Neural cell (in vitro differentiated cells): ENCODE results near the gene CBX6. TPM values are rescaled to one million over a fixed set of nuclear protein-coding genes. Genes with fewer than 3 reads are reported as not detected.

Source experiments
- H2AFZ ChIP-seq: fragments of 200-600, 300-800 bp; sonication (generic), shearing (Covaris generic); 2 replicates; pipeline ENCODE4 v1.6.0; 2014; ENCODE audit warnings: low read depth, mild to moderate bottlenecking, antibody characterized with exemption, low read length, moderate library complexity
- H3F3A ChIP-seq: fragments of 200-600 bp; shearing (Covaris generic); 2 replicates; pipeline ENCODE4 v1.6.1; 2016; ENCODE audit warnings: mild to moderate bottlenecking, moderate library complexity, mixed read lengths, antibody characterized with exemption, low read length; ENCODE audit not compliant: insufficient read depth, poor library complexity, severe bottlenecking
- H3K27ac ChIP-seq: fragments of 200-600, 300-800 bp; sonication (generic), shearing (Covaris generic); 2 replicates; pipeline ENCODE4 v1.5.1; 2014; ENCODE audit warnings: mild to moderate bottlenecking, low read length, moderate library complexity
- H3K27me3 ChIP-seq: fragments of 300-800, 200-600 bp; sonication (generic), shearing (Covaris generic); 2 replicates; pipeline ENCODE4 v1.6.0; 2014; ENCODE audit warnings: mild to moderate bottlenecking, low read depth, low read length, moderate library complexity; ENCODE audit not compliant: insufficient read depth
- H3K36me3 ChIP-seq: fragments of 300-800, 200-600 bp; sonication (generic), shearing (Covaris generic); 2 replicates; pipeline ENCODE4 v1.5.1; 2014; ENCODE audit warnings: mild to moderate bottlenecking, antibody characterized with exemption, low read length, moderate library complexity; ENCODE audit not compliant: insufficient read depth
- H3K4me2 ChIP-seq: fragments of 300-800, 200-600 bp; sonication (generic), shearing (Covaris generic); 2 replicates; pipeline ENCODE4 v1.6.0; 2014; ENCODE audit warnings: mild to moderate bottlenecking, low read length
- H3K4me3 ChIP-seq: fragments of 300-800, 200-600 bp; sonication (generic), shearing (Covaris generic); 2 replicates; pipeline ENCODE4 v1.5.1; 2014; ENCODE audit warnings: mild to moderate bottlenecking, low read length, moderate library complexity
- H3K79me2 ChIP-seq: fragments of 200-600 bp; shearing (Covaris generic); replicated peaks from 2 replicates; pipeline ENCODE4 v1.6.0; 2014; ENCODE audit warnings: mild to moderate bottlenecking, low read length, moderate library complexity; ENCODE audit not compliant: insufficient read depth
- H3K9ac ChIP-seq: fragments of 300-800, 200-600 bp; sonication (generic), shearing (Covaris generic); 2 replicates; pipeline ENCODE4 v1.6.1; 2016; ENCODE audit warnings: mild to moderate bottlenecking, low read length, mixed read lengths
- H3K9me2 ChIP-seq: fragments of 200-600 bp; shearing (Covaris generic); 2 replicates; pipeline ENCODE4 v1.6.1; 2016; ENCODE audit warnings: mild to moderate bottlenecking, low read length, mixed read lengths; ENCODE audit not compliant: insufficient read depth
- H3K9me3 ChIP-seq: fragments of 200-600, 300-800 bp; sonication (generic), shearing (Covaris generic); 2 replicates; pipeline ENCODE4 v1.6.1; 2016; ENCODE audit warnings: mild to moderate bottlenecking, mixed run types, low read length, moderate library complexity, mixed read lengths
- H4K20me1 ChIP-seq: fragments of 200-600 bp; shearing (Covaris generic); 2 replicates; pipeline ENCODE4 v1.6.1; 2016; ENCODE audit warnings: mild to moderate bottlenecking, mixed run types; ENCODE audit not compliant: insufficient read depth
- EP300 ChIP-seq: fragments of 450-650 bp; conservative IDR thresholded peaks from 2 replicates; pipeline ENCODE4 v1.6.1; 2014; ENCODE audit warnings: antibody characterized with exemption, mild to moderate bottlenecking, moderate library complexity; ENCODE audit not compliant: poor library complexity, severe bottlenecking
- EZH2 ChIP-seq: fragments of 200-600, 300-800 bp; shearing (Covaris generic), sonication (generic); IDR thresholded peaks from 2 replicates; pipeline ENCODE4 v1.6.1; 2014; ENCODE audit warnings: antibody characterized with exemption, low read length, borderline replicate concordance, mild to moderate bottlenecking; ENCODE audit not compliant: insufficient read depth, poor library complexity, severe bottlenecking
- MXI1 ChIP-seq: fragments of 450-650 bp; conservative IDR thresholded peaks from 2 replicates; pipeline ENCODE4 v1.6.1; 2014; ENCODE audit warnings: antibody characterized with exemption, mild to moderate bottlenecking; ENCODE audit not compliant: poor library complexity, severe bottlenecking
- POLR2AphosphoS5 ChIP-seq: IDR thresholded peaks from 2 replicates; pipeline ENCODE4 v1.6.1; 2012
- RAD21 ChIP-seq: fragments of 450-650 bp; conservative IDR thresholded peaks from 2 replicates; pipeline ENCODE4 v1.6.1; 2014; ENCODE audit warnings: antibody characterized with exemption, mild to moderate bottlenecking, moderate library complexity
- SMC3 ChIP-seq: fragments of 450-650 bp; conservative IDR thresholded peaks from 2 replicates; pipeline ENCODE4 v1.6.1; 2014; ENCODE audit warnings: antibody characterized with exemption, mild to moderate bottlenecking, moderate library complexity; ENCODE audit not compliant: poor library complexity
- TAF1 ChIP-seq: IDR thresholded peaks from 2 replicates; pipeline ENCODE4 v1.6.1; 2012; ENCODE audit warnings: low read depth
- polyA plus RNA-seq: library from polyadenylated mRNA; depleted of rRNA; stranded (reverse); fragments of >200 nt; gene quantifications from 2 replicates; pipeline ENCODE4 v1.2.3, GENCODE V29; 2014
- TF ChIP-seq, protein P1 (sequence below): fragments of 450-650 bp; IDR thresholded peaks from 2 replicates; pipeline ENCODE4 v1.5.1; 2014; ENCODE audit warnings: antibody characterized with exemption, mild to moderate bottlenecking, moderate library complexity; ENCODE audit not compliant: poor library complexity, severe bottlenecking
- TF ChIP-seq, protein P2 (sequence below): IDR thresholded peaks from 2 replicates; pipeline ENCODE4 v1.6.1; 2012; ENCODE audit warnings: borderline replicate concordance

CBX6 gene
- polyA plus RNA-seq, 1 donor from 2014 or later: 13.0 TPM

DNA sequence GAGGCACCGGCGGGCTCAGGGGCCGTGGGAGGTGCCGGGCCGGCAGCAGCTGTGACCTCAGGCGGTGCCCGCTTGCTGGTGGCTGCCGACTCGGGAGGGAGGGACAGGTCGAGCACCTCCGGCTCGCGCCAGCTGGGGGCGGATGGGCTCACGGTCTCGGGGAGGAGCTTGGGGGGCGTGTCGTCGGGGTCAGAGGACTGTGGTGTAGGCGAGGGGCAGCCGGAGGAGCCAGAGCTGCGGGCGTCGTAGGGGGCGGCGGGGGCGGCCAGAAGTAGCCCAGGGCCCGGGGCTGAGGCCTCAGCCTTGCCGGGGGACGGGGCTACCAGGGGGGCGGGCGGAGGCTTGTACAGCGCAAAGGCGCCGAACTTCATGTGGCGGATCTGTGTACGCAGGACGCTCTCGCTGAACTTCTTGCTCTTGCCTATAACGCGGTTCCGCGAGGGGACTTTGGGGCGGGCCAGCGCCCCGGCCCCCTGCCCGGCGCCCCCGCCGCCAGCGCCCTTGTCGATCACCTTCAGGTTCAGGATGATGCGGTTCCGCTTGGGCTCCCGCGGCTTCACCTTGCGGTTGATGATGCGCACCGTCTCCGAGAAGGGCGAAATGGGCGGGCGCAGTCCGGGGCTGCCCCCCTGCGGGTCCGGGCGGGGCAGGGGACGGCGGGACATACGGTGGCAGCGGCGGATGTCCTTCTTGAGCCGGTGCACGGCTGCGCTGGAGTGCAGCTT is 5.5 kb downstream of the CBX6 start:
- no peaks in the 10 kb centered on the region for H3K9me3 ChIP-seq
- no peaks in the 10 kb centered on the region for H3K36me3 ChIP-seq
- peaks cover 20% of the 10 kb centered on the region for H4K20me1 ChIP-seq
- H2AFZ ChIP-seq: no peak overlapping the region
- H3F3A ChIP-seq: no peaks in the 10 kb centered on the region
- H3K4me3 ChIP-seq: no peak overlapping the region
- TF ChIP-seq, protein P1, sequence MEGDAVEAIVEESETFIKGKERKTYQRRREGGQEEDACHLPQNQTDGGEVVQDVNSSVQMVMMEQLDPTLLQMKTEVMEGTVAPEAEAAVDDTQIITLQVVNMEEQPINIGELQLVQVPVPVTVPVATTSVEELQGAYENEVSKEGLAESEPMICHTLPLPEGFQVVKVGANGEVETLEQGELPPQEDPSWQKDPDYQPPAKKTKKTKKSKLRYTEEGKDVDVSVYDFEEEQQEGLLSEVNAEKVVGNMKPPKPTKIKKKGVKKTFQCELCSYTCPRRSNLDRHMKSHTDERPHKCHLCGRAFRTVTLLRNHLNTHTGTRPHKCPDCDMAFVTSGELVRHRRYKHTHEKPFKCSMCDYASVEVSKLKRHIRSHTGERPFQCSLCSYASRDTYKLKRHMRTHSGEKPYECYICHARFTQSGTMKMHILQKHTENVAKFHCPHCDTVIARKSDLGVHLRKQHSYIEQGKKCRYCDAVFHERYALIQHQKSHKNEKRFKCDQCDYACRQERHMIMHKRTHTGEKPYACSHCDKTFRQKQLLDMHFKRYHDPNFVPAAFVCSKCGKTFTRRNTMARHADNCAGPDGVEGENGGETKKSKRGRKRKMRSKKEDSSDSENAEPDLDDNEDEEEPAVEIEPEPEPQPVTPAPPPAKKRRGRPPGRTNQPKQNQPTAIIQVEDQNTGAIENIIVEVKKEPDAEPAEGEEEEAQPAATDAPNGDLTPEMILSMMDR: no peak
- TF ChIP-seq TAF1: no peak
- TF ChIP-seq MXI1: no peak
- TF ChIP-seq RAD21: no peak
- TF ChIP-seq, protein P2, sequence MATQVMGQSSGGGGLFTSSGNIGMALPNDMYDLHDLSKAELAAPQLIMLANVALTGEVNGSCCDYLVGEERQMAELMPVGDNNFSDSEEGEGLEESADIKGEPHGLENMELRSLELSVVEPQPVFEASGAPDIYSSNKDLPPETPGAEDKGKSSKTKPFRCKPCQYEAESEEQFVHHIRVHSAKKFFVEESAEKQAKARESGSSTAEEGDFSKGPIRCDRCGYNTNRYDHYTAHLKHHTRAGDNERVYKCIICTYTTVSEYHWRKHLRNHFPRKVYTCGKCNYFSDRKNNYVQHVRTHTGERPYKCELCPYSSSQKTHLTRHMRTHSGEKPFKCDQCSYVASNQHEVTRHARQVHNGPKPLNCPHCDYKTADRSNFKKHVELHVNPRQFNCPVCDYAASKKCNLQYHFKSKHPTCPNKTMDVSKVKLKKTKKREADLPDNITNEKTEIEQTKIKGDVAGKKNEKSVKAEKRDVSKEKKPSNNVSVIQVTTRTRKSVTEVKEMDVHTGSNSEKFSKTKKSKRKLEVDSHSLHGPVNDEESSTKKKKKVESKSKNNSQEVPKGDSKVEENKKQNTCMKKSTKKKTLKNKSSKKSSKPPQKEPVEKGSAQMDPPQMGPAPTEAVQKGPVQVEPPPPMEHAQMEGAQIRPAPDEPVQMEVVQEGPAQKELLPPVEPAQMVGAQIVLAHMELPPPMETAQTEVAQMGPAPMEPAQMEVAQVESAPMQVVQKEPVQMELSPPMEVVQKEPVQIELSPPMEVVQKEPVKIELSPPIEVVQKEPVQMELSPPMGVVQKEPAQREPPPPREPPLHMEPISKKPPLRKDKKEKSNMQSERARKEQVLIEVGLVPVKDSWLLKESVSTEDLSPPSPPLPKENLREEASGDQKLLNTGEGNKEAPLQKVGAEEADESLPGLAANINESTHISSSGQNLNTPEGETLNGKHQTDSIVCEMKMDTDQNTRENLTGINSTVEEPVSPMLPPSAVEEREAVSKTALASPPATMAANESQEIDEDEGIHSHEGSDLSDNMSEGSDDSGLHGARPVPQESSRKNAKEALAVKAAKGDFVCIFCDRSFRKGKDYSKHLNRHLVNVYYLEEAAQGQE: no peak
- no peak for TF ChIP-seq EZH2
- TF ChIP-seq EP300: no peak
- no peak for TF ChIP-seq SMC3
- no peak for TF ChIP-seq POLR2AphosphoS5
- no peaks in the 10 kb centered on the region for H3K9me2 ChIP-seq
- no peak overlapping the region for H3K27ac ChIP-seq
- no peak overlapping the region for H3K9ac ChIP-seq
- H3K79me2 ChIP-seq: peaks cover 25% of the 10 kb centered on the region
- H3K27me3 ChIP-seq: no peaks in the 10 kb centered on the region
- H3K4me2 ChIP-seq: no peak overlapping the region

DNA sequence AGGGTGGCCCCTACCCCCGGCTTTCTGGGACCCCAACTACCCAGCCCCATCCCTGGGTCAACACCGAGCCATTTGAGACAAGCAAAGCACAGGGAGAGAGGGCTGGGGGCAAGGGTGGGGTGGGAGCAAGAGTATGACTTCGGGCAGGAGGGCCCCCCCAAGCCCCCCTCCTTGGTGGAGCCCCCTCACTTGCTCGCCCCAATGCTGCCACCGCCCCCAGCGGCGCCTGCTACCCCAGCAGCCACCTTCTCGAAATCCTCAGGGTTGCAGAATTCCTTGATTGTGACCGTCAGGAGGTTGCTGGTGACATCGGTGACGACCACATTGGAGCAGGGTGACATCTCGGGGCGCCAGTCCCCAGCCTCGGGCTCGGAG is 6.0 kb downstream of the CBX6 start:
- peaks cover 20% of the 10 kb centered on the region for H3K79me2 ChIP-seq
- peaks cover 16% of the 10 kb centered on the region for H4K20me1 ChIP-seq
- TF ChIP-seq EP300 (no peak), SMC3 (no peak), RAD21 (no peak), EZH2 (no peak)
- TF ChIP-seq, protein P1: no peak
- no peak overlapping the region for H3K27ac ChIP-seq
- H3K4me2 ChIP-seq: no peak overlapping the region
- H3K4me3 ChIP-seq: no peak overlapping the region
- H3K27me3 ChIP-seq: no peaks in the 10 kb centered on the region
- no peaks in the 10 kb centered on the region for H3K9me2 ChIP-seq
- no peaks in the 10 kb centered on the region for H3K9me3 ChIP-seq
- H3K36me3 ChIP-seq: no peaks in the 10 kb centered on the region
- no peaks in the 10 kb centered on the region for H3F3A ChIP-seq
- H2AFZ ChIP-seq: no peak overlapping the region
- no peak overlapping the region for H3K9ac ChIP-seq
